NCI-H345 (cell line): Measurements from ENCODE around the gene PIGR.

Experiments
- DNase-seq: peaks from one replicate; lab custom pipeline; 2025; lab: John Stamatoyannopoulos, UW

The PIGR gene

GRCh38 chr1:206946261-206946660 is at the start of gene PIGR:
TSS of gene PIGR (minus strand) at chr1:206946466. CDS start at chr1:206940531, 5,935 bp downstream.
- DNase-seq: no peak

GRCh38 chr1:206992790-206993189 is 46.5 kb upstream of the PIGR start:
- DNase-seq: no peak

- no peak for DNase-seq
These were observed 41.6 kb upstream of the PIGR start for GRCh38 chr1:206987873-206988272.

GRCh38 chr1:206986885-206987284 is 40.6 kb upstream of the PIGR start:
- DNase-seq: no peak

- no peak for DNase-seq
These were observed 40.1 kb upstream of the PIGR start for GRCh38 chr1:206986402-206986801.

- DNase-seq: no peak
These were observed 39.0 kb upstream of the PIGR start for GRCh38 chr1:206985162-206985749.

- DNase-seq: peak; percentile 50
These were observed 36.0 kb upstream of the PIGR start for GRCh38 chr1:206982216-206982615.

GRCh38 chr1:206979379-206980043 is 33.2 kb upstream of the PIGR start:
- DNase-seq: no peak

- no peak for DNase-seq
These were observed 32.0 kb upstream of the PIGR start for GRCh38 chr1:206978259-206978658.

GRCh38 chr1:206975306-206975705 is 29.0 kb upstream of the PIGR start:
- peak; percentile 57 for DNase-seq

GRCh38 chr1:206974140-206974539 is 27.9 kb upstream of the PIGR start:
- no peak for DNase-seq

- DNase-seq: no peak
These were observed 26.5 kb upstream of the PIGR start for GRCh38 chr1:206972728-206973127.

GRCh38 chr1:206971029-206971655 is 24.9 kb upstream of the PIGR start:
- no peak for DNase-seq

- DNase-seq: no peak
These were observed 24.2 kb upstream of the PIGR start, which contains the start of gene FCAMR for GRCh38 chr1:206970446-206970845. TSS of gene FCAMR (minus strand) at chr1:206970460. CDS start at chr1:206970125, 335 bp downstream.

GRCh38 chr1:206969090-206969489 is 22.8 kb upstream of the PIGR start:
- no peak for DNase-seq

- no peak for DNase-seq
These were observed 21.0 kb upstream of the PIGR start for GRCh38 chr1:206967096-206967849.

- DNase-seq: no peak
These were observed 19.5 kb upstream of the PIGR start for GRCh38 chr1:206965781-206966180.

- DNase-seq: no peak
These were observed 17.5 kb upstream of the PIGR start for GRCh38 chr1:206963740-206964139.

- DNase-seq: no peak
These were observed 16.9 kb upstream of the PIGR start for GRCh38 chr1:206963119-206963712.

GRCh38 chr1:206962272-206962671 is 16.0 kb upstream of the PIGR start:
- no peak for DNase-seq

- DNase-seq: no peak
These were observed 15.4 kb upstream of the PIGR start for GRCh38 chr1:206961668-206962067.

GRCh38 chr1:206960676-206961386 is 14.6 kb upstream of the PIGR start:
- no peak for DNase-seq
